ENCODE data around the gene CRMP1. TPM values are rescaled to one million over a fixed set of nuclear protein-coding genes. Genes with fewer than 3 reads are reported as not detected.
"Not testable (repeated sequence)": the region's sequence is repeated elsewhere in the genome, so short reads cannot be mapped to it uniquely, and the experiment has no call there.

The CRMP1 gene
- total RNA-seq, 1 donor from 2014 or later: 1.4 TPM

GRCh38 chr4:5814421-5814820 lies 78.5 kb downstream of the CRMP1 start:
- intact Hi-C loops (cut with micrococcal nuclease): no loop called here

GRCh38 chr4:5813882-5814255 lies 79.0 kb downstream of the CRMP1 start:
- H3K27ac ChIP-seq (replicated peaks): no peak overlapping the region
- H3K4me3 ChIP-seq: peak overlapping the region; percentile 50
- no peaks in the 10 kb centered on the region for H3K27me3 ChIP-seq (ENCODE audit: low read depth)
- H3K36me3 ChIP-seq: peaks cover 39% of the 10 kb centered on the region
- intact Hi-C loops (cut with micrococcal nuclease): no loop called here
- TF ChIP-seq CTCF (IDR thresholded peaks at IDR 0.05; ENCODE audit: borderline replicate concordance): no peak
- no peak for DNase-seq
- H3K4me1 ChIP-seq: no peaks in the 10 kb centered on the region
- H3K9me3 ChIP-seq (replicated peaks): peaks cover 15% of the 10 kb centered on the region

More at GRCh38 chr4:5814421-5814820, 78.5 kb downstream of the CRMP1 start:
- DNase-seq: no peak
- no peaks in the 10 kb centered on the region for H3K27me3 ChIP-seq (ENCODE audit: low read depth)
- H3K36me3 ChIP-seq: peaks cover 39% of the 10 kb centered on the region
- peak overlapping the region; percentile 50 for H3K4me3 ChIP-seq
- no peaks in the 10 kb centered on the region for H3K4me1 ChIP-seq
- H3K27ac ChIP-seq (replicated peaks): no peak overlapping the region
- peaks cover 15% of the 10 kb centered on the region for H3K9me3 ChIP-seq (replicated peaks)
- no peak for TF ChIP-seq CTCF (IDR thresholded peaks at IDR 0.05; ENCODE audit: borderline replicate concordance)

- no peaks in the 10 kb centered on the region for H3K4me1 ChIP-seq
- no peak overlapping the region for H3K4me3 ChIP-seq
- no peaks in the 10 kb centered on the region for H3K27me3 ChIP-seq (ENCODE audit: low read depth)
- peak; percentile 76 for TF ChIP-seq CTCF (IDR thresholded peaks at IDR 0.05; ENCODE audit: borderline replicate concordance)
- H3K9me3 ChIP-seq (replicated peaks): peaks cover 15% of the 10 kb centered on the region
- DNase-seq: no peak
- intact Hi-C loops (cut with micrococcal nuclease): no loop called here
- H3K27ac ChIP-seq (replicated peaks): no peak overlapping the region
- H3K36me3 ChIP-seq: peaks cover 39% of the 10 kb centered on the region
Measured at GRCh38 chr4:5812506-5813229, 80.2 kb downstream of the CRMP1 start.

- intact Hi-C loops (cut with micrococcal nuclease); H3K4me1 ChIP-seq; H3K27ac ChIP-seq (replicated peaks); DNase-seq; H3K4me3 ChIP-seq; H3K27me3 ChIP-seq (ENCODE audit: low read depth): not testable (repeated sequence)
- peaks cover 39% of the 10 kb centered on the region for H3K36me3 ChIP-seq
- peaks cover 15% of the 10 kb centered on the region for H3K9me3 ChIP-seq (replicated peaks)
Measured at GRCh38 chr4:5812057-5812456, 80.8 kb downstream of the CRMP1 start.

- peaks cover 39% of the 10 kb centered on the region for H3K36me3 ChIP-seq
- no peaks in the 10 kb centered on the region for H3K4me1 ChIP-seq
- H3K27ac ChIP-seq (replicated peaks): no peak overlapping the region
- no peak overlapping the region for H3K4me3 ChIP-seq
- H3K9me3 ChIP-seq (replicated peaks): peaks cover 15% of the 10 kb centered on the region
- no peak for DNase-seq
- intact Hi-C loops (cut with micrococcal nuclease): no loop called here
- TF ChIP-seq CTCF (IDR thresholded peaks at IDR 0.05; ENCODE audit: borderline replicate concordance): no peak
- no peaks in the 10 kb centered on the region for H3K27me3 ChIP-seq (ENCODE audit: low read depth)
Measured at GRCh38 chr4:5810770-5811430, 82.0 kb downstream of the CRMP1 start.

GRCh38 chr4:5810151-5810550 lies 82.7 kb downstream of the CRMP1 start:
- Histone ChIP-seq H3K27me3 (ENCODE audit: low read depth) (no peaks in the 10 kb centered on the region), H3K4me1 (no peaks in the 10 kb centered on the region), H3K27ac (replicated peaks) (no peak overlapping the region), H3K4me3 (no peak overlapping the region), H3K36me3 (peaks cover 42% of the 10 kb centered on the region), H3K9me3 (replicated peaks) (peaks cover 15% of the 10 kb centered on the region)
- intact Hi-C loops (cut with micrococcal nuclease): no loop called here
- TF ChIP-seq CTCF (IDR thresholded peaks at IDR 0.05; ENCODE audit: borderline replicate concordance): no peak
- no peak for DNase-seq
